ENCODE results near the gene ARL6IP6. TPM values are rescaled to one million over a fixed set of nuclear protein-coding genes. Genes with fewer than 3 reads are reported as not detected.
"Not testable (repeated sequence)": the region's sequence is repeated elsewhere in the genome, so short reads cannot be mapped to it uniquely, and the experiment has no call there.

The ARL6IP6 gene
- total and polyA plus RNA-seq, 9 donors, result 17.2 to 47.6 (median 39.3) TPM

DNA sequence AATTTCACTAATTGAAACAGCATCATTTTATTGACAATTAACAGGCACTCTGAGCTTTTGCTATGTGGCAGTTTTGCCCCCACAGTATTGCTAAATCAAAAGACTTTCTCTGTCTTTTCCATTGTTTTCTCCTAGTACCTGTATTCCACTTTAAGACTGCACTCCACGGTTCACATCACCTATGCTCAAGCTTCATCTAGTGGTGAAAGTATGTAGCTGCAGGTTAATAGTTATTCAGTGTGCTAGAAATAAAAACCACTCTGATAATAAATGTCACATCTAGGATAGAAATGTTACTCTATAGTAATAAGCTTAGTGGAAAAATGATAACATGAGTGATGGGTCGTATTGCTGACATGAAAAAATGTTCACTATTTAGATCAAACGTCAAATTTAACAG is 24.6 kb downstream of the ARL6IP6 start:
- Histone ChIP-seq H3K4me1 (ENCODE audit: control insufficient read depth, insufficient read depth, low read length) (no peaks in the 10 kb centered on the region), H3K27ac (ENCODE audit: low read length) (no peak overlapping the region), H3K27me3 (ENCODE audit: control insufficient read depth, insufficient read depth, low read length) (no peaks in the 10 kb centered on the region), H3K36me3 (ENCODE audit: control insufficient read depth, insufficient read depth, low read length) (peaks cover 15% of the 10 kb centered on the region), H3K9me3 (replicated peaks; ENCODE audit: control insufficient read depth, low read depth, low read length) (no peaks in the 10 kb centered on the region), H3K4me3 (ENCODE audit: low read length) (no peak overlapping the region)
- WGBS (ENCODE audit: insufficient coverage), result no CpG with 5 or more reads among the region's 3 CpGs
- DNase-seq, result no peak

DNA sequence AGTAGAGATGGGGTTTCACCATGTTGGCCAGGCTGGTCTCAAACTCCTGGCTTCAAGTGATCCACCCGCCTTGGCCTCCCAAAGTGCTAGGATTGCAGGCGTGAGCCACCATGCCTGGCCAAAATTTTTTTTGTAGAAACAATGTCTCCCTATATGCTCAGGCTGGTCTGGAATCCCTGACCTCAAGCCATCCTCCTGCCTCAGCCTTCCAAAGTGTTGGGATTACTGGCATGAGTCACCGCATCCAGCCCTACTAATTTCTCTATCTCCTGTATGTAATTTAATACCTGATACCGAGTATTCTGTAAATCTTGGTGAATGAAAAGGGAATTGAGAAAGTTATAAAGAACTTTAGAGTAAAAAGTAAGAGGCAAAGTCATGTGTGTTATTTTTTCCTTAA is 29.3 kb downstream of the ARL6IP6 start:
- not testable (repeated sequence) for H3K4me1 ChIP-seq (ENCODE audit: control insufficient read depth, insufficient read depth, low read length); H3K27ac ChIP-seq (ENCODE audit: low read length); DNase-seq; H3K27me3 ChIP-seq (ENCODE audit: control insufficient read depth, insufficient read depth, low read length); H3K4me3 ChIP-seq (ENCODE audit: low read length); H3K9me3 ChIP-seq (replicated peaks; ENCODE audit: control insufficient read depth, low read depth, low read length)
- peaks cover 14% of the 10 kb centered on the region for H3K36me3 ChIP-seq (ENCODE audit: control insufficient read depth, insufficient read depth, low read length)
- whole genome bisulfite sequencing (ENCODE audit: insufficient coverage), result no CpG with 5 or more reads among the region's 4 CpGs

DNA sequence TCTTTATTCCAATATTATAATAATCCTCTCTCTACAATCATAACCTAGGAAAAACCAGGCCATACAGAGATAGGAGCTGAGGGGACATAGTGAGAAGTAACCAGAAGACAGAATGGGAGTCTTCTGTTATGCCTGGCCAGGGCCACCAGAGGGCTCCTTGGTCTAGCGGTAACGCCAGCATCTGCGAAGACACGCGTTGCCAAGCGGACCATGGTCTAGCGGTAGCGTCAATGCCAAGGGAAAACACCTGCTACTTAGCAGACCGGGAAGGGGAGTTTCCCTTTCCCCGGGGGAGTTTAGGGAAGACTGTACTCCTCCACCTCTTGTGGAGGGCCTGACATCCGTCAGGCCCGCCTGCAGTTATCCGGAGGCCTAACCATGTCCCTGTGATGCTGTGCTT is 36.6 kb downstream of the ARL6IP6 start:
- Histone ChIP-seq H3K27me3 (ENCODE audit: control insufficient read depth, insufficient read depth, low read length) (no peaks in the 10 kb centered on the region), H3K9me3 (replicated peaks; ENCODE audit: control insufficient read depth, low read depth, low read length) (no peaks in the 10 kb centered on the region), H3K4me1 (ENCODE audit: control insufficient read depth, insufficient read depth, low read length) (no peaks in the 10 kb centered on the region), H3K36me3 (ENCODE audit: control insufficient read depth, insufficient read depth, low read length) (peaks cover 21% of the 10 kb centered on the region), H3K4me3 (ENCODE audit: low read length) (no peak overlapping the region), H3K27ac (ENCODE audit: low read length) (no peak overlapping the region)
- 91% methylated on average over 10 of the region's 13 CpGs for WGBS (ENCODE audit: insufficient coverage)
- no peak for DNase-seq

DNA sequence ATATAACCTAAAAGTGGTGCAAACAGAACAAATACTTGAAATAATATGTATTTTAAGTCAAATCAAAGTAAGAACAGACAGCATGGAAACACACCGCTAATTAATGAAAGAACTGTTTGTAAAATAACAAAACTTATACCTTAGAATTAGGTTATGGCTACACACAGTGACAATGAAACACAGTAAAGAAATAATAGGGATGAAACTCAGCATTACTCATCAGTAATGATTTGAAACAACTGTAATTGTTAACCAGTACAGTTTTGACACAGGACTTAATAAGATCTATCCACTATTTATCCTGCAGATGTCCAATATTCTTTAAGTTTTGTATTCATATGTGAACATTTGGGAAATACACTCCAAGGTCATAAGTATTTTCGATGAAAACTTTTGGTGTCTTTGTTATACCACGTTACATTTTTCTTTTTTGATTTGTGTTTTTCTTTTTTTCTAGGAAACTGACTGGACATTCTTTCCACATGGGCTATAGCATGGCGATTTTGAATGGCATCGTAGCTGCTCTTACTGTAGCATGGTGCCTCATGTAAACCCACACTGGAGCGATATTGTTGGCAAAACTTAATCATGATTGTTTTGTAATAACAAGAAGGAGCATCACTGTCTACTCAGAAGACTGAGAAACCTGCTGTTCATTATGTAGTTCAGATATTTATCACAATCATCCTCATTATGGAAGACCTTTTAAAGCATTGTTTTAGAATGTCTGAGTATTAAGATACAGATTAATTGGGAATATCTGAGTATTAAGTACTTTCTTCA is 41.1 kb downstream of the ARL6IP6 start:
- Histone ChIP-seq H3K27me3 (ENCODE audit: control insufficient read depth, insufficient read depth, low read length) (no peaks in the 10 kb centered on the region), H3K9me3 (replicated peaks; ENCODE audit: control insufficient read depth, low read depth, low read length) (no peaks in the 10 kb centered on the region), H3K27ac (ENCODE audit: low read length) (no peak overlapping the region), H3K36me3 (ENCODE audit: control insufficient read depth, insufficient read depth, low read length) (peaks cover 15% of the 10 kb centered on the region), H3K4me1 (ENCODE audit: control insufficient read depth, insufficient read depth, low read length) (no peaks in the 10 kb centered on the region), H3K4me3 (ENCODE audit: low read length) (no peak overlapping the region)
- 92% methylated on average over 2 of the region's 6 CpGs for WGBS (ENCODE audit: insufficient coverage)
- DNase-seq, result no peak

DNA sequence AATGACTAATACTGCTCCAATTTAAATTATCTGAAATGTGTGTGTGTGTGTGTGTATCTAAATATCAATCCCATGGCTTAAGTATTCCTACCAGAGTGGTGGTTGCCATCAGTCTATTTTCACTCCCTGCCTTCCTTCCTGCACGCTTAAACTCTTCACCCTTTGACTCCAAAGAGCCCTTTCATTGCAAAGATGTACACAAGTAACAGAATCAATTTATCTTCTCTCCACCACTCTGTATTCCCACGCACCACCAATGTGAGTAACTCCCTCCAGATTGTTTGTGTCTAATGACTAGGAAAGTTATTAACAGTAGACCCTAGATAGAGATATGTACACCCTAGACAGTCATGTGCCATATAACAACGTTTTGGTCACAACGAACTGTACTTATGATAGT is 42.8 kb downstream of the ARL6IP6 start:
- Histone ChIP-seq H3K4me1 (ENCODE audit: control insufficient read depth, insufficient read depth, low read length) (no peaks in the 10 kb centered on the region), H3K27ac (ENCODE audit: low read length) (no peak overlapping the region), H3K9me3 (replicated peaks; ENCODE audit: control insufficient read depth, low read depth, low read length) (no peaks in the 10 kb centered on the region), H3K27me3 (ENCODE audit: control insufficient read depth, insufficient read depth, low read length) (no peaks in the 10 kb centered on the region), H3K36me3 (ENCODE audit: control insufficient read depth, insufficient read depth, low read length) (peaks cover 6% of the 10 kb centered on the region), H3K4me3 (ENCODE audit: low read length) (no peak overlapping the region)
- 100% methylated on average over 1 of the region's 4 CpGs for WGBS (ENCODE audit: insufficient coverage)
- DNase-seq, result no peak

DNA sequence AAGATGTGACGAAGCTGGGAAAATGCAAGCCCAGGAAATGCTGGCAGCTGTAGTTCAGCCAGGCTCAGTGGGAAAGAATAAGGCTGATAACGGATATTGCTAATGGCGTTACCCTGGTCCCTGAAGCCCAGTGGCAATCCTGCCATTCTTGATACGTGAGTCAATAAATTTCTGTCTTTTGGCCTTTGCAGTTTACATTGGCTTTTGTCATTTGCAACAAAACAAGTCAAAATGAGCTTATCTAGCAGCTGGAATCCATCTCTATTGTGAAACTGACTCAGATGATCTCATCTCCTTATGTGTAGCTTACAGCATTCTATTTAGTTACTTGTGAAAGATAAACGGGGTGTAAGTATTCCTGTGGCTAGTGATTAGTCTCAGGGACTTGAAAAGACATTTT is 43.8 kb downstream of the ARL6IP6 start:
- 89% methylated on average over 4 of the region's 5 CpGs for WGBS (ENCODE audit: insufficient coverage)
- no peaks in the 10 kb centered on the region for H3K27me3 ChIP-seq (ENCODE audit: control insufficient read depth, insufficient read depth, low read length)
- DNase-seq, result peak; percentile 32
- H3K27ac ChIP-seq (ENCODE audit: low read length), result no peak overlapping the region
- no peak overlapping the region for H3K4me3 ChIP-seq (ENCODE audit: low read length)
- peaks cover 6% of the 10 kb centered on the region for H3K36me3 ChIP-seq (ENCODE audit: control insufficient read depth, insufficient read depth, low read length)
- H3K4me1 ChIP-seq (ENCODE audit: control insufficient read depth, insufficient read depth, low read length), result no peaks in the 10 kb centered on the region
- no peaks in the 10 kb centered on the region for H3K9me3 ChIP-seq (replicated peaks; ENCODE audit: control insufficient read depth, low read depth, low read length)

DNA sequence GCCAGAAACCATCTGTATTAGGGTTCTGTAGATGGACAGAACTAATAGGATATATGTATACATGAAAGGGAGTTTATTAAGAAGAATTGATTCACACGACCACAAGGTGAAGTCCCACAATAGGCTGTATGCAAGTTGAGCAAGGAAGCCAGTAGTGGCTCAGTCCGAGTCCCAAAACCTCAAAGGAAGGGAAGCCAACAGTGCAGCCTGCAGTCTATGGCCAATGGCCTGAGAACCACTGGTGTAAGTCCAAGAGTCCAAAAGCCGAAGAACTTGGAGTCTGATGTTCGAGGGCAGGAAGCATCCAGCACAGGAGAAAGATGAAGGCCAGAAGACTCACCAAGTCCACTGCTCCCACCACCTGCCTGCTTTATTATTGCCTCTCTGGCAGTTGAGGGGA is 44.8 kb downstream of the ARL6IP6 start:
- H3K4me1 ChIP-seq (ENCODE audit: control insufficient read depth, insufficient read depth, low read length), result not testable (repeated sequence)
- 89% methylated on average over 3 of the region's 4 CpGs for WGBS (ENCODE audit: insufficient coverage)

DNA sequence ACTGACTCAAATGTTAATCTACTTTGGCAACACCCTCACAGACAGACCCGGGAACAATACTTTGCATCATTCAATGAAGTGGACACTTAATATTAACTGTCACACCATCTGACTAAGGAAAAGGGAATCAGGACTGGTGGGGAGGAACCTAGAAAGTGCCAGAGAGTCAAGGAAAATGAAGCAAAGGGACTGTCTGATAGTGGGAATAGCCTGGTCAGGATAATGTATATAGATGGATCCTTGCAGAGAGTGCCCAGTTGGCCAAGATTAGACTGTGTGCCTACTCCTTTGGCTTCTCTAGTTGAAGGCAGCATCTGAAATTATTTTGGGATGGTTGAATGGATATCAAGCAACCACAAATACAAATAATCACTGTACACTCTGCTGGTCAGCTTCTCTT is 45.2 kb downstream of the ARL6IP6 start:
- H3K9me3 ChIP-seq (replicated peaks; ENCODE audit: control insufficient read depth, low read depth, low read length), result no peaks in the 10 kb centered on the region
- H3K4me1 ChIP-seq (ENCODE audit: control insufficient read depth, insufficient read depth, low read length), result no peaks in the 10 kb centered on the region
- H3K36me3 ChIP-seq (ENCODE audit: control insufficient read depth, insufficient read depth, low read length), result peaks cover 6% of the 10 kb centered on the region
- no CpG with 5 or more reads among the region's 1 CpG for WGBS (ENCODE audit: insufficient coverage)
- no peaks in the 10 kb centered on the region for H3K27me3 ChIP-seq (ENCODE audit: control insufficient read depth, insufficient read depth, low read length)
- DNase-seq, result no peak
- H3K4me3 ChIP-seq (ENCODE audit: low read length), result no peak overlapping the region
- no peak overlapping the region for H3K27ac ChIP-seq (ENCODE audit: low read length)

More for the DNA sequence above, 44.8 kb downstream of the ARL6IP6 start:
- H3K27me3 ChIP-seq (ENCODE audit: control insufficient read depth, insufficient read depth, low read length); H3K27ac ChIP-seq (ENCODE audit: low read length); DNase-seq; H3K9me3 ChIP-seq (replicated peaks; ENCODE audit: control insufficient read depth, low read depth, low read length); H3K4me3 ChIP-seq (ENCODE audit: low read length); H3K36me3 ChIP-seq (ENCODE audit: control insufficient read depth, insufficient read depth, low read length): not testable (repeated sequence)

DNA sequence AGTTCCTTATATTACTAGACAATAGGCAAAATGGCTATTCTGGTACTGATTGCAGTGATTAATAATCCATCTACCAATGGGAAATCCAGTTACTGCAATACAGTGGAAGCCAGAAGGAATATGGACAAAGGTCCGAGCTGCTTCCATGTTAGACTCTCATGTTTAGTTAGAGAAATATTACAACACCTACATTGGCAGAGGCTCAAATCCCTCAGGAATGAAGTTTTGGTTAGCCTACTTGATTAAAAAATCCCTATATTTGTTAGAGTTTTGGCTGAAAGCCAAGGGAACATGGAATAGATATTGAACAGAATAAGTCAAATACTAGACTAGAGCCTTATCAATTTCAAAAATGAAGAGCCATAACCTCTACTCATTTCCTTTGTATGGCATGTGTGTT is 48.5 kb downstream of the ARL6IP6 start:
- peak; percentile 2 for DNase-seq
- Histone ChIP-seq H3K36me3 (ENCODE audit: control insufficient read depth, insufficient read depth, low read length) (peaks cover 6% of the 10 kb centered on the region), H3K27ac (ENCODE audit: low read length) (no peak overlapping the region), H3K4me1 (ENCODE audit: control insufficient read depth, insufficient read depth, low read length) (no peaks in the 10 kb centered on the region), H3K9me3 (replicated peaks; ENCODE audit: control insufficient read depth, low read depth, low read length) (no peaks in the 10 kb centered on the region), H3K27me3 (ENCODE audit: control insufficient read depth, insufficient read depth, low read length) (no peaks in the 10 kb centered on the region), H3K4me3 (ENCODE audit: low read length) (no peak overlapping the region)
- no CpG with 5 or more reads among the region's 1 CpG for WGBS (ENCODE audit: insufficient coverage)

DNA sequence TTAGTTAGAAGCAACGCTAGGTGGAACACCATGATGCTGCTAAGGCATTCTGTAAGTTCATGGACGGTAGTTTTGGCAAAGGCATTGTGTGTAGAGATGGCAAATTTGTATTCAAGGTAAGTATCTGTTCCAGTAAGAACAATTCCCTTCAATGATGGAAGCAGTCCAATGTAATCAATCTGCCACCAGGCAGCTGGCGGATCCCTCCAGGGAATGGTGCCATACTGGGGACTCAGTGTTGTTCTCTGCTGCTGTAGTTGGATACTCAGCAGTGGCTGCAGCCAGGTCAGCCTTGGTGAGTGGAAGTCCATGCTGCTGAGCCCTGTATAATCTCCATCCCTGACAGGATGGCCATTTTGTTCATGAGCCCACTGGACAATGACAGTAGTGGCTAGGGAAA is 62.8 kb downstream of the ARL6IP6 start:
- Histone ChIP-seq H3K9me3 (replicated peaks; ENCODE audit: control insufficient read depth, low read depth, low read length) (no peaks in the 10 kb centered on the region), H3K36me3 (ENCODE audit: control insufficient read depth, insufficient read depth, low read length) (no peaks in the 10 kb centered on the region), H3K4me3 (ENCODE audit: low read length) (no peak overlapping the region), H3K4me1 (ENCODE audit: control insufficient read depth, insufficient read depth, low read length) (no peaks in the 10 kb centered on the region), H3K27ac (ENCODE audit: low read length) (no peak overlapping the region), H3K27me3 (ENCODE audit: control insufficient read depth, insufficient read depth, low read length) (no peaks in the 10 kb centered on the region)
- no peak for DNase-seq
- 83% methylated on average over 2 of the region's 3 CpGs for WGBS (ENCODE audit: insufficient coverage)

DNA sequence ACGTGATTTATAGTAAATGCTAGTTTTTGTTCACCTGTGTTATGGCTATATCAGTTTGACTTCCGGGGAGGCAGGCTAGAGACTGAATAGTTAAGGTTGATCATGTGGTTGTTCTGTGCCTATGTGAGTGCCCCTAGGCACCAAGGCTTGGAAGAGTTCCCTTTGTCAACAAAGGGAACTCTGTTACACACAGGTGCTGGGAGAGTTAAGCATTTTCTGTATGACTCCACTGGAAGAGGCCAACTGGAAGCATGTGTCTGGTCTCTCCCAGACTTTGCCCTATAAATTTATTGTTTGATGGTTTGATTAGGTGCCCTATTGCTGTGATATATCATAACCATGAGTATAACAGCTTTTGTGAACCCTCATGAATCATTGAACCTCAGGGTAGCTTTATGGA is 63.8 kb downstream of the ARL6IP6 start:
- no peak overlapping the region for H3K27ac ChIP-seq (ENCODE audit: low read length)
- no peak overlapping the region for H3K4me3 ChIP-seq (ENCODE audit: low read length)
- no peaks in the 10 kb centered on the region for H3K27me3 ChIP-seq (ENCODE audit: control insufficient read depth, insufficient read depth, low read length)
- no peaks in the 10 kb centered on the region for H3K36me3 ChIP-seq (ENCODE audit: control insufficient read depth, insufficient read depth, low read length)
- H3K9me3 ChIP-seq (replicated peaks; ENCODE audit: control insufficient read depth, low read depth, low read length), result no peaks in the 10 kb centered on the region
- 76% methylated on average over 2 of the region's 2 CpGs for WGBS (ENCODE audit: insufficient coverage)
- no peak for DNase-seq
- no peaks in the 10 kb centered on the region for H3K4me1 ChIP-seq (ENCODE audit: control insufficient read depth, insufficient read depth, low read length)
